Measurements from ENCODE around the gene HOXC9. TPM values are rescaled to one million over a fixed set of nuclear protein-coding genes. Genes with fewer than 3 reads are reported as not detected.

HOXC9 gene
- total RNA-seq, 1 experiment from 2014 or later = 4.9 TPM

DNA sequence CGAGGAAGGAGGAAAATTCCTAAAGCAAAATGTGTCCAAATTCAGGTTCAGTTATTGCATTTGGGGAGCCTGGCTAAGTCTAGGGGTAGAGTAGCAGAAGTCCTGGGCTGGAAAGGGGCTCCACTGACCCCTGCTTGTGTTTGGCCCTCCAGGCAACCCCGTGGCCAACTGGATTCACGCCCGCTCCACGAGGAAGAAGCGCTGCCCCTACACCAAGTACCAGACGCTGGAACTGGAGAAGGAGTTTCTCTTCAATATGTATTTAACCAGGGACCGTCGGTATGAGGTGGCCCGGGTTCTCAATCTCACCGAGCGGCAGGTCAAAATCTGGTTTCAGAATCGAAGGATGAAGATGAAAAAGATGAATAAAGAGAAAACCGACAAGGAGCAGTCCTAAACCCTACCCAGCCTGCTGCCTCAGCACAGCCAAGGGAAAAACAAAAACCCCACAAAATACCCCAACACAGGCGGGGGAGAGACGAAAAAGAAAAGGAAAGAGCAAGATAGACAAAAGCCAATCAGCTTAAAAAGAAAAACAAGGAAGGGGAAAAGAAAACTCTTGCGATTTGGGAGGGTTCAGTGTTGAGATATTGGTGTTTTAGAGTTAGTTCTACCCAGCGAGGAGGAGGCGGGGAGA is 2.4 kb downstream of the HOXC9 start:
- no peak for DNase-seq (ENCODE audit: low read depth)

DNA sequence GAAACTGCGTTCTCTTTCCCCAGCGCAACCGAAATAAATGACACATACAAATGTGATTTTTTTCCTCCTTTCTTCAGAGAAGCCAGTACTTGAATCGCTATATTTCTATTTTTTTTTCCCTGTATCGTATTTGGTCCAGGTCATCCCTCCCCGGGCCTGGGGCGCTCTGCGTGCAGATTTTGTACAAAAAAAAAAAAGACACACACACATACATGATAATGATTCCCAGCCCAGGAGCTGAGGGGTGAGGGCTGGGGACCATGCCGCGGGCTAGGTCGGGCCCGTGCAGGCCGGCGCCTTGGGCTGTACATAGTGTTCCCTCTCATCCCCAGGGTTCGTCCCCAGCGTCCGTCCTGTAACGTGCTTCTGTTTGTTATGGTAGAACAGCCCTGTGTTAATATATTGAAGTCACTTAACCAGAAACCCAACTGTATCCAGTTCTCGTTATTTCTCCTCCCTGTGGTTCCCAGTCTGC is 3.0 kb downstream of the HOXC9 start:
- DNase-seq (ENCODE audit: low read depth) = no peak

DNA sequence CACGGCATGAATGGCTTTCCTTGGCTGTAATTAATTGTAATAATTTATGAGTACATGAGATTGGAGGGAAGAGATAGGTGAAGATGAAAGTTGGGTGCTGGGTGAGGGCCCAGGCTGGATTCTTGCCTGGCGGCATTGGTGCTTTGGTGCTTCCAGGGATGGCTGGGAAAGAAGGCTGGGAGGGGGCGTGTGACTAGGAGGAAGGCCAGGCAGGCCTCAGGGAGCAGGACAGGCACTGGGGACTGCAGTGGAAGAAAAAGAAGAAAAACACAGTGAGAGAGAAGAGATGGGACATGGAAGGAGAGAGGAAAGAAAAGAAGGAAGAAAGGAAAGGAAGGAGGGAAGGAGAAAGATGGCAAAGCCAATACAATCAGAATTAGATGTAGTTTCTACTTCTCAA is 3.7 kb downstream of the HOXC9 start:
- DNase-seq (ENCODE audit: low read depth) = no peak

DNA sequence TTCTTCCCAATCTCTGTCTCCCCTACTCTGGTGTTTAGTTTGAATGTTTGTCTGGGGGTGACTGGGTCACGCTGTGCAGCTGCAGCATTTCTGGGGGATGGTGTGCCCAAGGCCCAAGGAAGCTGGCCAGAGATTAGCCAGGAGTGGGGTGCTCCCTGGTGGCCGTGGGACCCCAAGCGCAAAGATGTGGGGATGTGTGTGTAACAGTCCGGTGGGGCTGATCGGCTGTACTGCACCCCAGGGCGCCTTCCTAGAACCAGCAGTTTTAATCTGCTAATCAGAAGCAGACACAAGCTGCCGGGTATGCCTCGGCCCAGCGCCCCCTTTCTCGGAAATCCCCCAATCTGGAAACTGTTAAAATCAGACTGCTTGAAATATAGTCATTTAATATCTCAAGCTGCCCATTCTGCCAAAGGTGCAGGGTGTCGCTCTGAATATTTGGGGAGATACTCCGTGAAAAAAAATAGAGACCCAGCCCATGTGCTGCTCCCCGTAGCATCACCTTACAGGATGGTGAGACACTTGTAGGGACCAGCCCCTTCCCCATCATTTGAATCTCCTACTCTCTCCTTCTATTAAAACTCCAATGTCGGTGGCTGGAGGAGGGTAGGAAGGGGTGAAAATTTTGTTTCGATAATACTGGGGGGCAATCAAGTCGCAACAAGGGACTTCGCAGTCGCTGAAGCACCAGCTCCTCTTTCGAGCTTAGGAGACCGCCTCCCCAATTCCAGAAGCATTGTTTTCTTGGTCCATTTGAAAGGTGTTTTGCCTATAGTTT is 4.3 kb downstream of the HOXC9 start:
- DNase-seq (ENCODE audit: low read depth) = peak; percentile 30

DNA sequence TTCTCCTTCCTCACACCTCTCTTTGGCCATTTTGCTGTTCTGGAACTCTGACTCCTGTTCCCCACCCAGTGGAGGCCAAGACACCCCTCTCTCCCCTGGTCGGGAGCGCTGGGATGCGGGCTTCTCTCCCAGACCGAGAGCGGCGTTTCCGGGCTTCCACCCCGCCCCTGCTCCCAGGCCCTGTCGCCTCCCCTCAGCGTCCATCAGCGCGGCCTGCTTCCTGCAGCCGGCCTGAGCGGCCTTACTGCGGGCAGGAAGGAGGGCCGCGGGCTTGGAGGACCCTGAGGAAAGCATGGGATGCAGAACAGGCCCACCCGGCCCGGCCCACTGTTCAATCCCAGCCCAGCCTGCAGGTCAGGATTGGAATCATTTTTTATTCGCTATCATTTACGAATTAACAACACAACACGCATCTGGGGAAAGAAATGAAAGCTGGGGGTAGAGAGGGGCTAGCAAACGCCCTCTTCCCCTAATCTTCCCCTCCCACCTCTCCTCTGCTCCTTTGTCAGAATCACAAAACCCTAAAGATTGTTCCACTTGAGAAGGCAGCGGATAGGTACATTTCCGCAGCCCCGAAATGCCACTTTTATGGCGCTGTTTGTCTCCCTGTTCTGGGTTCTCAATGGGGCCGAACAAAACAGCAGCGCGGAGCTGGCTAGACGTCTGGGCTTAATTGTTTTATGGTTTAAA is 5.0 kb downstream of the HOXC9 start:
- no peak for DNase-seq (ENCODE audit: low read depth)

DNA sequence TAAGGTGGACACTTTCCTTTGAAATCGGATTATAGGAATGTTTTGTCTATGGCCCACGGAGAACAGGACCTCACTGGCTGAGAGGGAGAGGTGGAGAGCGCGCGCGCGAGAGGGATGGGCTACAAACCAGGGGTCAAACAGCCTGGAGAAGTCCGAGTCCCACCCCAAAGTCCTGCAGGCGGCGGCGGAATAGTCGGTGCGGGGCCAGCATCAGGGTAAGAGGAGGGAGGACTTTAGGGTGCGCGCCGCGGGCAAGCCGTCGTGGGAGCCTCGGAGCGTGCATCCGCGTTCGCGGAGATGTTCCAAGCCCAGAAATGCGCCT is 5.5 kb downstream of the HOXC9 start:
- DNase-seq (ENCODE audit: low read depth) = no peak

DNA sequence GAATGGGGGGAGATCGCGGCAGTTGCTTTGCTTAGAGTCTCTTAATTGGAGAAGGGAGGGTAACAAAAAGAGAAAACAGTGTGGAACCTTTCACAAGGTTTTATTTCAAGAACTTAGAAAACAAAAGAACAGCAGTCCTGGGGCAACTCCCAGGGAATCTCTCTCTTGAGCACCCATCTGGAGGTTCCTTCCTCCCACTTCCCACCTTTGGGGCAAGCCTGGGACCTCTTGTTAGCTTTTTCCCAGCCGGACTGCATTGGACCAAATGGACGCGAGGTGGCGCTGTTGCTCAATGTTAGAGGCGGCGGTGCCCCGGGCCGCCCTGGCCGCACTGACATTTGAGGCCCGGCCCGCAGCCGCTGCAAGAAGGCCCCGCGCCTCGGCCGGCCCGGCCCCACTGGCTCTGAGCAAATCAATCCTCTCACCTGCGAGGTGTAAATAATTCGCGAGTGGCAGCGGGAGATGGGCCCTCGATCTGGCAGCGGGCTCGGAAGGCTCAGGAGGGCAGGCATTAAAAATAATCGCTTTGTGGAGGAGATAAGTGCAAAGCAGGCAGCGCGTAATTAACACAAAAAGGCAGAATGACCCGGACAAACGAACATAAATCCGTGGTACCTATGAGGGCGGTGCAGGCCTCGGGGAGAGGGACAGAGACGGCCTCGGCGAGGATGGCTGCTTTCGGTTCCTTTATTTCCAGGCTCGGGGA is 6.0 kb downstream of the HOXC9 start:
- peak; percentile 78 for DNase-seq (ENCODE audit: low read depth)

DNA sequence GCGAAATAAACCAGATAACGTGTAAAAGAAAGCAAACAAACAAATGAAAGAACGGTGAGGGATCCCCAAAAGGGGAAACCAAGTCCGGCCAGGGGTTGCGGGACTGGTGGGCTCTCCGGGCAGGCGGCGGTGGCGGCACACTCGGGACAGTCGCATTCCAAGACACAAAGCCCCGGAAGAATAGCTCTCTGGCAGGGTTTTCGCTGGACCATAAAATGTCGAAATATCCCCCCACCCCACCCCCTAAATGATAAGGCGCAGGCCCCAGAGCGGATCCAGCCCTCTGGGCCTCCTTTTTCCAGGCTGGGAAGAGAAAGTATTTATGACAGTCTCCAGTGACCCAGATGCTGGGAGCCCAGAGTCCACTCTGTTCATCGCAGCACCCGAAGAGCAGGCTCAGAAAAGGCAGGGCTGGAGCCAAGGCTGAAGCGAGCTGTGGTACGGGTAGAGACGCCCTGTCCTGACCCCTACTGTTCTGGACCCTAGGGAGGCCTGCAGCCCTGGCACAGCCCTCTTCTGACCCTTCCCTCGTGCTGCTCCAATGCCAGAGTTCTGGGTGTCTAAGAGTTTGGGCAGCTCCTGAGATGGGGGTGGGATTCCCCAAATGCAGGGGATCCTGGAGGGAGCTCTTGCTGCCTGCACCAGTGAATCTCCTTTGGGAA is 6.7 kb downstream of the HOXC9 start:
- no peak for DNase-seq (ENCODE audit: low read depth)

DNA sequence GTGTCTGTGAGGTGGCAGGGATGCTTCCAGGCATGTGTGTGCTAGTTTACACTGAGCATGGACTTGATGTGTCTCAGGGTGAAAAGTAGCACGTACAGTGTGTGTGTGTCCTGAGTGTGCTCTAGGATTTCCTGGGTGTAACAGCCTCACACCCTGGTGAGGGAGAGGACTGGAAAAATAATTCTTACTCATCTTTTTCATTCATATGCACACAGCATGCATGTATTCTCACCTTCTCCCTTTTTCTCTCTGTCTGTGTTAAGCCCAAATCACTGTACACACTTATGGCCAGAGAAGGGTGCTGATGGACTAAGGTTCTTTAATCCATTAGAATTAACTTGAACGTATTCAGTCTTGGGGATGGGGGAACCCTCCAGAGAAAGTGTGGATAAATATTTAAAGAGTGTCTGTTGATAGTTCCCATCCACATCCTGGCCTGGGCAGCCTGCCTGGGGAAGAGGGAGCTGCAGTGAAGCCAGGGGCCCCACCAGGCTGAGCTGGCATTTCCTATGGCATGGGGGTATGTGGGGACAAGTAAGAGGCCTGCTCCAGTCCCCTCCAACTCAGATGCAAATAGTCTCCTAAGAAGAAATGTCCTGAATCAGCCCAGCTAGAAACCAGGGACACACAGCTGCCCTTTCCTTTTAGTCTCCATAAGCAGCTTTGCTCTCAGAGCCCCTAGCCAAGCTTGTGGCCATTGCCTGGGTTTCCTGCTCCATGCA is 7.7 kb downstream of the HOXC9 start:
- DNase-seq (ENCODE audit: low read depth) = no peak

DNA sequence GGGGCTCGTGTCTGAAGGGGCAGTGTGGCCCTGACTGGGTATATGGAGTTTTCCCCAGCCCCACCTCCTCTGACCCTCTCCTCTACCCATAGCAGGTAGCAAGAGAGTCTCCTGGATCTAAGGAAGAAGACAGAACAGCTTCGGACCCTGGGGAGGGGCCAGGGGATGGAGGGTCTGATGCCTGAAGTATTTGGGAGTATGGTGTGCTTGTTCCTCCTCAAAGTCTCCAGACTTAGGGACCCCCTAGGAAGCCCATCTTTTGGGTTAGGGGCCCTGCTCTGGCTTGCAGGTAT is 8.2 kb downstream of the HOXC9 start:
- DNase-seq (ENCODE audit: low read depth) = no peak

DNA sequence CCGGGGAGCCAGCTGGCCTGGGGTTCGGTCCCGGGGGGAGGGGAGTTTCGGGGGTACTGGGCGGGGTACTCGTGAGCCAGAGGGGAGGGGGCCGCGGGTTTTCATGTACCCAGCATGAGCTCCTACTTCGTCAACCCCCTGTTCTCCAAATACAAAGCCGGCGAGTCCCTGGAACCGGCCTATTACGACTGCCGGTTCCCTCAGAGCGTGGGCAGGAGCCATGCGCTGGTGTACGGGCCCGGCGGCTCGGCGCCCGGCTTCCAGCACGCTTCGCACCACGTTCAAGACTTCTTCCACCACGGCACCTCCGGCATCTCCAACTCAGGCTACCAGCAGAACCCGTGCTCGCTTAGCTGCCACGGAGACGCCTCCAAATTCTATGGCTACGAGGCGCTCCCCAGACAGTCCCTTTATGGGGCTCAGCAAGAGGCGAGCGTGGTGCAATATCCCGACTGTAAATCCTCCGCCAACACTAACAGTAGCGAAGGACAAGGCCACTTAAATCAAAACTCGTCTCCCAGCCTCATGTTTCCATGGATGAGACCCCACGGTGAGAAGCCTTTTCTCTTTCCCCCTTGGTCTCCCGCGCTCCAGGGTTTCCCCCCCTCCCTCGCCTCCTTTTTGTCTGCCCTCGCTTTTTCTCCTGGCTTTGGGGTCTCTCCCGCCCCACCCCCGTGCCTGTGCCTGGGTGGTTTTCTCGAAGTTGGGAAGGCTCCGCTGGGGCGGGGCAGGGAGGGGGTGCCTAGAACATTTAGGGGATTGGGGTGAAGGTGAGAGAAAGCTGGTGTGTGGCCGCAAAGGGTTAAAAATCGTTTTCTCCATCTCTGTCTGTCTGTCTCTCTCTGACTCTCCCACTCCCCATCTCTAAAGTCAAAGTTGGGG is 9.5 kb downstream of the HOXC9 start:
- peak; percentile 43 for DNase-seq (ENCODE audit: low read depth)

DNA sequence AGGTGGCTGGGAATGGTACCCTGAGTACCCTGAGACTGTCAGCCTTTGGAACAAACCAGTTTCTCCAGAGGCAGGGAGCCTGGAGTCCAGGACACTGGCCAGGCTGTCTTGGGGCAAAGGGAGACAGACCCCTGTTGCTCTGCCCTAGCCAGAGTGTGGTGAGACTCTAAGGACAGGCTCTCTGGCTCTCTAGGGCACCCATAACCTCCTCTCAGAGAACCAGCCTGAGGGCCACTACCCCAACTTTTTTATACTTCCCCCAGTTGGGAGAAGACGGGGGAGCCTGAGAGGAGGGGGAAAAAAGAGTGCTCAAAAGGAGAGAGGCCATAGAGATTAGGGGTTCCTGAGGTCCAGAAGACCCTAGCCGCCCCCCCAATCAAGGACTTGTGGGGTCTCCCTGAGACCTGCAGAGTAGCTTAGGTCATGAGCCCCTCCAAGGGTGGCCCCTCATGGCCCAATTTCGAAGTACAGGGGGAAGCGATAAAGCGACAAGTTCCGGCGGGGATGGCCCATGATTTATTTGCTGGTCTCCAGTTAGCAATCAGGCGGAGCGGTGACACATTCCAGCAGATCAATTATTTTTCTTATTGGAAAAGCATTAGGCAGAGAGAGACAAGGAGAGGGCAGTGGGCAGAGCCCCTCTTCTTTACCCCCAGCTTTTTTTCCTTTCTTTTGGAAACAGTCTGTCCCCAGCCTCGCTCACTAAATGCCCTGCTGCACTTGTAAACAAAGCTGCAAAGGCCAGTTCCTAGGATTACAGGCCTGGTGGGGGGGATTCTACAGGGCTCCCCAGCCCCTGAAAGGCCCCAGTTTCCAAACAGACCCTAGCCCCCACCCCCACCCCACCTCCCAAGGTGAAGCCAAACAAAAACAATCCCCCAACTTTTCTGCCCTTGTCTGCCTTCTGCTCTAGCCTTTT is 10.4 kb downstream of the HOXC9 start:
- no peak for DNase-seq (ENCODE audit: low read depth)

DNA sequence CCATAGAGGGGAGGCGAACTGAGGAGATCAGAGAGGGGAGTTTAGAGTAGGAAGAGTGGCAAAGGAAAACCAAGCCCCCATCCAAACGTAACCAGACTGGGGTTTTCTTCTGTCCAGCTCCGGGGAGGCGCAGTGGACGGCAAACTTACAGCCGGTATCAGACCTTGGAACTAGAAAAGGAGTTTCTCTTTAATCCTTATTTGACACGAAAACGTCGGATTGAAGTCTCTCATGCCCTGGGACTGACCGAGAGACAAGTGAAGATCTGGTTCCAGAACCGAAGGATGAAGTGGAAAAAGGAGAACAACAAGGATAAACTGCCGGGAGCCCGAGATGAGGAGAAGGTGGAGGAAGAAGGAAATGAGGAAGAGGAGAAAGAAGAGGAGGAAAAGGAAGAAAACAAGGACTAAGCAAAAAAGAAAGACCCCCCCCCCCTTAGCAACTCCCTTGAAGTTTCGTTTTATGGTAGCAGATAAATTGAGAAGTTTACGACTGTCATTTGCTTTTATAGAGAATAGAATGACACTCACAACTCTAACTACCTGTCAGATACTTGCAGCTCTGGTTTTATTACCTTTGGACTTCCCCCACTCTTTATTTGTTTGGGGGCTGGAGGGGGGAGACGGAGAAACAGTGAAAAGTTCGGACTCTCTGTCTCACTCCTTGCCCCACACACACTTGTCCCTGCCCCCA is 11.2 kb downstream of the HOXC9 start:
- DNase-seq (ENCODE audit: low read depth) = no peak

DNA sequence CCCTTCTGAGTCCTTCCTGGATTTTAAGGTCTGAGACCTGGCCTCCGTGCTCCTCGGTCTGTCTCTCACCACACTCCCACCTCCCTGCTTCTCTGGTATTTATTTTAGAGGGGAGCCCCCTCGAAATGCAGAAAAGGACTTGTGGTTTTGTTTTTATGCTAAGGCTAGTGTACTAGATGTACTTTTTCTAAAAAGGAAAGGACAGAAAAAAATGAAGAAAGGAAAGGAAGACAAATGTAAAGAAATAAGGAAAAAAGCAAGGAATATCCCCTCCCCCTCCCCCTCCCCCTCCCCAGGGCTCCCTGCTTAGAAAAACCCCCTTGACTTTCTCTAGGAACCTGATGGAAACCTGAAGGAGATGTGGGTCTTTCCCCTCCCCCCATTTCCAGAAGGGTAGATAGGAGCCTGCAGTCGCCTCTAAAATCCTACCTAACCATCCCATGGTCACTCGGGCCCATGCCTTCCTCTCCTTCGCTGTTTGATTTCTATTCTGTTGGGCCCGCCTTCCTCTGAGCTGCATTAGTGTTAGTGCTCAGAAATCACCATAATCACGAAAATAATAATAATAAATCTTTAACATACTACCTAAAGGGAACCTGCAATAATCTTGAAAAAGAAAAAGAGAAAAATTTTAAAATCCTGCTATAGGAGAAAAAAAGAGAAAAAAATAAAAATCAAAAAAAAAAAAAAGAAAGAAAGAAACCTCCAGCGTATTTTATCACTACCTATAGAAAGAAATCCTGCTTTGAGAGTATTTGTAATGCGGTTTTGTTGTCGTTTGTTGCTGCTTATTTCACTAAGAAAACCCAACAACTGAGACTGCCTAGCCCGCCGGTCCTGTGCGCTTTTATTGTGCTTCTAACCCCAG is 11.9 kb downstream of the HOXC9 start:
- DNase-seq (ENCODE audit: low read depth) = no peak

DNA sequence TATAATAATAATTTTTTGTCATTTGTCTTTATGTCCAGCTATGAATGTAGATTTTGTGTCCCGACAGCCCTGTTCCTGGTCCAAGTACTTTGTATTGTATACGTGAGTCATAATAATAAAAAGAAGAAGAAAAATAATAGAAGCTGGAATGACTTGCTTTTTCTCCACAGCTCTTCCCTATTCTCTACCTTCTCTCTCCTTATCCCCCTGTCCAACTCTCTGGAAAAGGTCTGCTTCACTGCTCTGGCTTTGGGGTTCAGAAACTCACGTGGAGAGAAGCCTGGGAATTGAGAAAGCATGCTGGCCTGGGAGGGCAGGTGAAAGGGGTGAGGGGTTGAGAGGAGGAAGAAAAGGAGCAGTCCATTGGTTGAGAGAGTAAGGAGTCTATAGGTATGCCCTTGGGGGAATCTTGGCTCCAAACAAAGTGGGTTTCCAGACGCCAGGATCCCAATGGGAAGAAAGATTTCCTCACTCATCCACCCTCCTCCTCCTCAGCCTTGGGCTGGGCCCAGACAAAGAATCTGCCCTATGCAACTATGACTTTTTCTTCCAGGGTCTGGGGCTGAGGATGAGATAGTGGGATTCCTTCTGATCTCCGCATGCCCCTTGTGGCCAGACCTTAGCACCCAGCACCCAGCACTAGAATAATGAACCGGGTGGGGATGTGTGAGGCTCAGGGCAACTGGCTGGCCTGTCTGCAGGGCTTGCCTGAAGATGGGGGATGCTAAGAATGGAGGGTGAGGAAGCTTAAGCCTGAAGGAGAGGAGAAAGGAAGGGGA is 12.9 kb downstream of the HOXC9 start:
- no peak for DNase-seq (ENCODE audit: low read depth)

DNA sequence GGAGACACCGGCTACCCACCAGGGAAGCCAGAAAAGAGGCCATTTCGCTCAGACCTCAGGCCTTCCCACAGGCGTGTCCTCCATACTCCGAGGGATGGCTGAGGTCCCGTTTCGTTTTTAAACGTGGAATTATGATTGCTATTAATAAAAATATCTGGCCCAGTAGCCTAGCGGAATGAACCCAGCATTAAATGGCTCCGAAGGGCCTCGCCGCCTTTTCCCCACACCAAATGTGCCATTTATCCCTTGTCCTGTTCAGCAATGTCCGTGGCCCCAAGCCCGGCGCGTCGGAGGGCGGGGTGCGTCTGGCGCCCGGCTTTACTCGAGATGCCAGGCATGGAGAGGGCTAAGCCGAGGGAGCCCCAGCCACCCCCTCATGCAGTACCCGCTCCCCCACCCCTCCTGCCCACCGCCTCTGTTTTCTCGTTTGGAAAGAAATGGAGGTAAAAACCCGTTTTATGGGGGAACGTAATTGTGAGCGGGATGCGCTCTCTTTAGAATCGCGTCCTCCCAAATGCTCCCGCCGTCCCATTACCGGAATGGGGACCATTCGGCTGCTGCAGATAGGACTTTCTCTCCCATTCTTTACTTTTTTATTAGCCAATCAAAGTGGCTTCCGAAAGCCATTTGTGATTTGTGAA is 14.5 kb downstream of the HOXC9 start:
- DNase-seq (ENCODE audit: low read depth) = no peak
